Kidney epithelial cell (primary cell): Measurements from ENCODE around the gene BGLAP. TPM values are rescaled to one million over a fixed set of nuclear protein-coding genes. Genes with fewer than 3 reads are reported as not detected.

Source experiments
- DNase-seq: peaks from one replicate; pipeline ENCODE4 v3.0.0-alpha.2; 2010; ENCODE audit warnings: low read depth
- H3K27me3 ChIP-seq: 2 replicates; pipeline ENCODE4 v1.6.0; 2011; ENCODE audit warnings: low read length; ENCODE audit not compliant: control insufficient read depth, insufficient read depth
- H3K36me3 ChIP-seq: 2 replicates; pipeline ENCODE4 v1.5.1; 2011; ENCODE audit warnings: low read length; ENCODE audit not compliant: control insufficient read depth, insufficient read depth
- H3K4me3 ChIP-seq: 2 replicates; pipeline ENCODE4 v1.5.1; 2011; ENCODE audit warnings: low read depth, mild to moderate bottlenecking, control low read depth, low read length
- total RNA-seq: library from RNA; depleted of rRNA; stranded (reverse); fragments of >200 nt; gene quantifications from 2 replicates; pipeline ENCODE4 v1.2.3, GENCODE V29; 2015
- TF ChIP-seq, protein P1 (sequence below): IDR thresholded peaks from 2 replicates; pipeline ENCODE4 v1.5.1; 2011; ENCODE audit warnings: mild to moderate bottlenecking, moderate library complexity, low read length, control low read depth, inconsistent platforms; ENCODE audit not compliant: insufficient read depth, poor library complexity, severe bottlenecking

The BGLAP gene
- total RNA-seq, 1 donor from 2014 or later = not detected

DNA sequence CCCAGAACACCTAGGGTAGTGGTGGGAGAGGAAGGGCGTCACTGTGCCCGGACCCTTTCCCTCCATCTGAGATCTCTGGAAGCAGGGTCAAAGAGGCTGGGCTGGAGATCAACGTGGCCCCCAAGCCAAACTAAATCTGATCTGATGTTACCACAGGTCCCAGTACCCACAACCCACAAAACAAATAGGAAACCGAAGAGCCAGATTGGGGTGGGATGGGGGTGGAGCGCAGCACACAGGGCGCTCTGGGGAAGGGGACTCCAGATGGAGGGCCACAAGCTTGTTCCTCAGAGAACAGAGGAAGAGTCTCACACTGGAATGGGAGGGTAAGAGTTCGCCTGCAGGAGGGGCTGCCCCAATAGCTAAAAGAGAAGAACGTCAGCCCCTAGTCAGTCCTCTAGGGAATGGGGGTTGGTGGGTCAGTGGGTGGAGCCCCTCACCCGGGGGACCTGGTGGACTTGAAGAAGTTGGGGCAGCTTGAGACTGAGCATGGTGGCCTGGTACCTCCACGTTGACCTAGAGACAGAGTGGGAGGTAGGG, 4.3 kb downstream of the BGLAP start:
- Histone ChIP-seq H3K4me3 (no peak overlapping the region), H3K36me3 (peaks cover 5% of the 10 kb centered on the region), H3K27me3 (peaks cover 4% of the 10 kb centered on the region)
- DNase-seq = no peak
- TF ChIP-seq, protein P1, sequence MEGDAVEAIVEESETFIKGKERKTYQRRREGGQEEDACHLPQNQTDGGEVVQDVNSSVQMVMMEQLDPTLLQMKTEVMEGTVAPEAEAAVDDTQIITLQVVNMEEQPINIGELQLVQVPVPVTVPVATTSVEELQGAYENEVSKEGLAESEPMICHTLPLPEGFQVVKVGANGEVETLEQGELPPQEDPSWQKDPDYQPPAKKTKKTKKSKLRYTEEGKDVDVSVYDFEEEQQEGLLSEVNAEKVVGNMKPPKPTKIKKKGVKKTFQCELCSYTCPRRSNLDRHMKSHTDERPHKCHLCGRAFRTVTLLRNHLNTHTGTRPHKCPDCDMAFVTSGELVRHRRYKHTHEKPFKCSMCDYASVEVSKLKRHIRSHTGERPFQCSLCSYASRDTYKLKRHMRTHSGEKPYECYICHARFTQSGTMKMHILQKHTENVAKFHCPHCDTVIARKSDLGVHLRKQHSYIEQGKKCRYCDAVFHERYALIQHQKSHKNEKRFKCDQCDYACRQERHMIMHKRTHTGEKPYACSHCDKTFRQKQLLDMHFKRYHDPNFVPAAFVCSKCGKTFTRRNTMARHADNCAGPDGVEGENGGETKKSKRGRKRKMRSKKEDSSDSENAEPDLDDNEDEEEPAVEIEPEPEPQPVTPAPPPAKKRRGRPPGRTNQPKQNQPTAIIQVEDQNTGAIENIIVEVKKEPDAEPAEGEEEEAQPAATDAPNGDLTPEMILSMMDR = no peak

DNA sequence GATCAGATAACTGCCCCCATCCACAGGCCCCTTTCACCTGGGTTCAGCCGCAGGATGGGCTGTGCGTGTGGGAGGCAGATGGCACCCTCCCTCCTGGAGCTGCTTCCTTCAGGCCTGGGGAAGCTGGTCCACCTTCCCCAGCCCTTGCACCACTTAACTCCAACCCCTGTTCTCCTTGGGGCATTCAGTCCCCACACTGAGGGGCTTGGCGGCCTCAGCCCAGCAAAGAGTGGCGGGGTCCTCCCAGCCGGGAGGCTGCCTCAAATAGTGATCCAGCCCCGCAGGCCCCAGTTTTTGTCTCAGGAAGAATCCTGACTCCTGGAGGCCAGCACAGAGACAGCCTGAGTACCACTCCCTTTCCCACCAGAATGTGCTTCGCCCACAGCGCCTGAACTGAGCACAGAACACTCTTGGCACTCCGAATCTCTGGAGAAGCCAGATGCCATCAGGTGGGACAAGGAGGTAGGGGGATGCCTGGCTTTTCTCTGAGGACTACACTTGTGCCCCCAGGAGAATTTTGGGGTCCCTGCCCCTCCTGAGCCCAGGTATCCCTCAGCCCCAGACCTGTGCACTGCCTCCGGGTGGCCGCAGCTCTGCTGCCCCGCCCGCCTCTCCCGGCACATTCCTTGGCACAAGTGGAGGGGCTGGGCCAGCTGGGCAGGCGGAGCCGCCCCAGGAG, 4.9 kb downstream of the BGLAP start:
- Histone ChIP-seq H3K27me3 (peaks cover 4% of the 10 kb centered on the region), H3K4me3 (no peak overlapping the region), H3K36me3 (peaks cover 5% of the 10 kb centered on the region)
- no peak for DNase-seq
- TF ChIP-seq, protein P1 = no peak

- no peak within 1 kb of the TSS for H3K4me3 ChIP-seq
- TF ChIP-seq, protein P1 = no peak
- peaks cover 4% of the 10 kb centered on the region for H3K27me3 ChIP-seq
- DNase-seq = no peak
- peaks cover 5% of the 10 kb centered on the region for H3K36me3 ChIP-seq
Observed at GRCh38 chr1:156247460-156248322, 5.7 kb downstream of the BGLAP start, which contains the start of gene PAQR6. Gene PAQR6 (minus strand): TSS chr1:156248056. CDS start chr1:156246731, 1,325 bp downstream.

GRCh38 chr1:156248323-156248683, 6.3 kb downstream of the BGLAP start:
- H3K27me3 ChIP-seq = peaks cover 4% of the 10 kb centered on the region
- DNase-seq = no peak
- H3K4me3 ChIP-seq = no peak overlapping the region
- TF ChIP-seq, protein P1 = no peak
- peaks cover 6% of the 10 kb centered on the region for H3K36me3 ChIP-seq

- H3K27me3 ChIP-seq = peaks cover 4% of the 10 kb centered on the region
- no peak overlapping the region for H3K4me3 ChIP-seq
- H3K36me3 ChIP-seq = peaks cover 7% of the 10 kb centered on the region
- DNase-seq = no peak
- TF ChIP-seq, protein P1 = no peak
Observed at GRCh38 chr1:156249593-156249992, 7.6 kb downstream of the BGLAP start.
